Erythroblast (primary cell): ENCODE data around the gene FLOT1.

Source experiments
- GATA1 ChIP-seq: IDR thresholded peaks from 2 replicates; pipeline ENCODE4 v1.6.1; 2011; ENCODE audit warnings: low read depth, mild to moderate bottlenecking, control low read depth, low read length, moderate library complexity
- POLR2A ChIP-seq: IDR thresholded peaks from 2 replicates; pipeline ENCODE4 v1.6.1; 2011; ENCODE audit warnings: mild to moderate bottlenecking, low read length

GRCh38 chr6:30686009-30686907, 56.2 kb downstream of the FLOT1 start, which contains the start of gene PPP1R18:
- no peak for TF ChIP-seq POLR2A
- no peak for TF ChIP-seq GATA1
